HepG2 (cell line): ENCODE measurements around the gene CLDN18. TPM values are rescaled to one million over a fixed set of nuclear protein-coding genes. Genes with fewer than 3 reads are reported as not detected.

Source experiments
- ATAC-seq: fragments of 200-7000 bp; cut with Tn5 transposase; 3 replicates; pipeline ENCODE4 v1.9.1; 2020; ENCODE audit warnings: mild to moderate bottlenecking, moderate library complexity
- BruUV-seq: library from RNA; stranded (reverse); fragments of 400-500 nt; replicated peaks from 2 replicates; lab custom pipeline; 2021; lab: Mats Ljungman, UMichigan
- CTCF ChIA-PET: fragments of 300-600 bp; formaldehyde crosslinking; extraction: SDS; loops from one replicate; lab custom pipeline; 2021; ENCODE audit warnings: low total read pairs, inconsistent platforms, low intra/inter-chr PET ratio; lab: Yijun Ruan, JAX
- POLR2A ChIA-PET: fragments of 350-600 bp; sonication (Branson Sonifier 250); formaldehyde crosslinking; loops from one replicate; lab custom pipeline; 2020; ENCODE audit warnings: antibody characterized with exemption, inconsistent platforms; lab: Yijun Ruan, JAX
- DNase-seq: peaks from one replicate; pipeline ENCODE4 v3.0.0-alpha.2; 2015; ENCODE audit warnings: low spot score
- FAIRE-seq: peaks from 3 replicates; lab custom pipeline; 2011; peaks lifted over from hg19 to GRCh38; lab: Jason Lieb, UNC
- H2AFZ ChIP-seq: one replicate; pipeline ENCODE4 v1.6.1; 2011; ENCODE audit warnings: low read length, inconsistent platforms
- H3K27ac ChIP-seq: fragments of 300-600 bp; 3 replicates; pipeline ENCODE4 v1.8.0; 2011; ENCODE audit warnings: mixed run types, mild to moderate bottlenecking, mixed read lengths, low read length, inconsistent platforms; ENCODE audit not compliant: insufficient read depth; ENCODE audit errors: extremely low read length
- H3K27me3 ChIP-seq, 2 experiments: fragments of 200-600 bp in 1 of 2; 2 replicates in 1 of 2; 3 replicates in 1 of 2; pipeline versions ENCODE4 v1.6.0 to v1.8.0; 2011; ENCODE audit warnings: low read length in 2 of 2, mild to moderate bottlenecking in 2 of 2, moderate library complexity in 2 of 2, inconsistent platforms in 1 of 2; ENCODE audit not compliant: insufficient read depth in 2 of 2, control insufficient read depth in 1 of 2
- H3K36me3 ChIP-seq, 2 experiments: fragments of 200-600 bp in 1 of 2; replicated peaks in 1 of 2; 2 replicates in 1 of 2; 3 replicates in 1 of 2; pipeline versions ENCODE4 v1.5.1 to v1.8.0; 2011; ENCODE audit warnings: low read length in 2 of 2, inconsistent platforms in 1 of 2; ENCODE audit not compliant: insufficient read depth in 2 of 2, control insufficient read depth in 1 of 2
- H3K4me1 ChIP-seq: 2 replicates; pipeline ENCODE4 v1.5.1; 2012; ENCODE audit warnings: low read length, inconsistent platforms; ENCODE audit not compliant: insufficient read depth
- H3K4me2 ChIP-seq: 2 replicates; pipeline ENCODE4 v1.6.0; 2011; ENCODE audit warnings: low read depth, low read length, inconsistent platforms
- H3K4me3 ChIP-seq, 3 experiments: fragments of 200-600 bp in 1 of 3; sonication (generic), shearing (Covaris generic) in 1 of 3; replicated peaks in 1 of 3; 2 replicates each; pipeline ENCODE4 v1.5.1; 2011 to 2016; ENCODE audit warnings: low read length in 3 of 3, inconsistent platforms in 2 of 3, low read depth in 2 of 3, mild to moderate bottlenecking in 2 of 3, control low read depth in 1 of 3, mixed read lengths in 1 of 3; ENCODE audit not compliant: insufficient read depth in 1 of 3
- H3K79me2 ChIP-seq: one replicate; pipeline ENCODE4 v1.6.1; 2011; ENCODE audit warnings: low read length, inconsistent platforms; ENCODE audit not compliant: insufficient read depth
- H3K9ac ChIP-seq: 2 replicates; pipeline ENCODE4 v1.6.0; 2011; ENCODE audit warnings: mild to moderate bottlenecking, low read depth, low read length, inconsistent platforms; ENCODE audit not compliant: insufficient read depth
- H3K9me3 ChIP-seq: 2 replicates; pipeline ENCODE4 v1.5.1; 2012; ENCODE audit warnings: mild to moderate bottlenecking, low read length
- H4K20me1 ChIP-seq: 2 replicates; pipeline ENCODE4 v1.6.0; 2011; ENCODE audit warnings: inconsistent platforms, mild to moderate bottlenecking, low read length, moderate library complexity; ENCODE audit not compliant: insufficient read depth
- HNF1A ChIP-seq, 2 experiments: sonication (generic) in 1 of 2; formaldehyde crosslinking in 1 of 2; IDR thresholded peaks; 2 replicates each; pipeline versions ENCODE4 v1.4.0 to v1.6.1; 2016 to 2020; ENCODE audit warnings: borderline replicate concordance in 1 of 2, low read depth in 1 of 2, mild to moderate bottlenecking in 1 of 2, missing genetic modification reagents in 1 of 2
- HOXA3 ChIP-seq: sonication (generic); formaldehyde crosslinking; IDR thresholded peaks from 2 replicates; pipeline ENCODE4 v1.5.0; 2020; ENCODE audit warnings: missing genetic modification reagents
- PAX8 ChIP-seq: sonication (generic); formaldehyde crosslinking; IDR thresholded peaks from 2 replicates; pipeline ENCODE4 v1.8.0; 2022; ENCODE audit warnings: mild to moderate bottlenecking, missing genetic modification reagents, borderline replicate concordance
- ZBTB43 ChIP-seq: sonication (generic); formaldehyde crosslinking; conservative IDR thresholded peaks from 2 replicates; pipeline ENCODE4 v1.4.0; 2020; ENCODE audit warnings: missing genetic modification reagents
- ZNF460 ChIP-seq: sonication (generic); formaldehyde crosslinking; IDR thresholded peaks from 2 replicates; pipeline ENCODE4 v1.5.1; 2020; ENCODE audit warnings: missing genetic modification reagents, mild to moderate bottlenecking, borderline replicate concordance
- ZNF549 ChIP-seq: sonication (generic); formaldehyde crosslinking; IDR thresholded peaks from 2 replicates; pipeline ENCODE4 v1.5.0; 2020; ENCODE audit warnings: missing genetic modification reagents
- ZNF558 ChIP-seq: sonication (generic); formaldehyde crosslinking; IDR thresholded peaks from 2 replicates; pipeline ENCODE4 v1.9.0; 2022; ENCODE audit warnings: mild to moderate bottlenecking, missing genetic modification reagents, borderline replicate concordance
- ZNF563 ChIP-seq: sonication (generic); formaldehyde crosslinking; IDR thresholded peaks from 2 replicates; pipeline ENCODE4 v1.8.0; 2022; ENCODE audit warnings: mild to moderate bottlenecking, moderate library complexity, missing genetic modification reagents
- ZNF614 ChIP-seq: IDR thresholded peaks from 2 replicates; pipeline ENCODE4 v1.6.1; 2018; ENCODE audit warnings: missing biosample characterization, missing genetic modification reagents, inconsistent platforms, borderline replicate concordance
- ZNF674 ChIP-seq: sonication (generic); formaldehyde crosslinking; IDR thresholded peaks from 2 replicates; pipeline ENCODE4 v1.5.0; 2020; ENCODE audit warnings: low read depth, mild to moderate bottlenecking, missing genetic modification reagents
- ZNF75D ChIP-seq: sonication (generic); formaldehyde crosslinking; IDR thresholded peaks from 2 replicates; pipeline ENCODE4 v1.8.1; 2023; ENCODE audit warnings: missing genetic modification reagents, mild to moderate bottlenecking, borderline replicate concordance
- ZNF790 ChIP-seq: sonication (generic); formaldehyde crosslinking; IDR thresholded peaks from 2 replicates; pipeline ENCODE4 v1.8.0; 2022; ENCODE audit warnings: missing genetic modification reagents, mild to moderate bottlenecking, borderline replicate concordance
- ZSCAN30 ChIP-seq: sonication (generic); formaldehyde crosslinking; IDR thresholded peaks from 2 replicates; pipeline ENCODE4 v1.5.0; 2020; ENCODE audit warnings: mild to moderate bottlenecking, missing genetic modification reagents
- WGBS: methylation state at CpG from one replicate; pipeline ENCODE4 v1.1.6; 2017; ENCODE audit warnings: low lambda C conversion rate; 5-methylcytosine and 5-hydroxymethylcytosine counted together
- in situ Hi-C: cut with HindIII; loops from 2 replicates; pipeline ENCODE4 v1.10.0; 2017; ENCODE audit warnings: low pct_unique_long_range_greater_than_20kb; ENCODE audit not compliant: extremely low pct_ligation_motif_present
- intact Hi-C: fragments of 100-400 bp; cut with micrococcal nuclease; formaldehyde crosslinking; loops from one replicate; pipeline ENCODE4 v1.10.0; 2022; ENCODE audit not compliant: unreplicated experiment
- polyA plus RNA-seq, 8 experiments: library from polyadenylated mRNA; depleted of rRNA in 3 of 8; stranded (reverse) in 7 of 8; unstranded in 1 of 8; fragments of >200 nt; fragmentation: Illumina TruSeq in 4 of 8; extraction: Trizol in 4 of 8; gene quantifications; 2 replicates each; pipeline versions ENCODE4 v1.2.1 to v1.2.3, GENCODE V29; 2011 to 2016; ENCODE audit warnings: low read depth in 4 of 8, missing spikeins in 1 of 8, mixed read lengths in 1 of 8; ENCODE audit not compliant: insufficient read depth in 1 of 8
- total RNA-seq, 5 experiments: library from RNA; depleted of rRNA; stranded (reverse); fragments of >200 nt; fragmentation: Illumina TruSeq; extraction: Trizol; gene quantifications; 2 replicates each; pipeline ENCODE4 v1.2.3, GENCODE V29; 2016; ENCODE audit warnings: low read depth in 1 of 5

The CLDN18 gene
- total and polyA plus RNA-seq, 2 of the 13 experiments (the other 11 are each of a cell fraction or from before 2014, with no cell fraction given), result not detected

- H3K27ac ChIP-seq, result no peak overlapping the region
- H4K20me1 ChIP-seq, result no peaks in the 10 kb centered on the region
- intact Hi-C loops, result no loop called here
- H2AFZ ChIP-seq, result no peak overlapping the region
- in situ Hi-C loops, result no loop called here
- H3K9ac ChIP-seq, result no peak overlapping the region
- ATAC-seq (no peak), DNase-seq (no peak), FAIRE-seq (no peak)
- no peak overlapping the region for H3K4me2 ChIP-seq
- 68% methylated on average over 3 of the region's 3 CpGs for WGBS
- no peak overlapping the region for H3K4me3 ChIP-seq
- H3K27me3 ChIP-seq, result no peaks in the 10 kb centered on the region
- BruUV-seq, result no TSS peak
- H3K36me3 ChIP-seq, result no peaks in the 10 kb centered on the region
- H3K4me1 ChIP-seq, result no peaks in the 10 kb centered on the region
- no peaks in the 10 kb centered on the region for H3K79me2 ChIP-seq
- TF ChIP-seq ZNF563 (CRISPR knock-in tag) (no peak), ZNF790 (CRISPR knock-in tag) (no peak), HOXA3 (no peak)
- no peaks in the 10 kb centered on the region for H3K9me3 ChIP-seq
- ChIA-PET POLR2A (no interaction called here), CTCF (no interaction called here)
These were observed 36.1 kb downstream of the CLDN18 start for GRCh38 chr3:138046085-138046484.

- no peaks in the 10 kb centered on the region for H3K79me2 ChIP-seq
- TF ChIP-seq ZNF549 (CRISPR knock-in tag) (no peak), HNF1A (IDR thresholded peaks at IDR 0.05; ENCODE audit: low read depth) (no peak), HNF1A (CRISPR knock-in tag; IDR thresholded peaks at IDR 0.05; ENCODE audit: borderline replicate concordance) (no peak), ZNF75D (no peak), ZNF614 (CRISPR knock-in tag) (no peak), PAX8 (CRISPR knock-in tag) (no peak), ZSCAN30 (CRISPR knock-in tag) (no peak), ZNF460 (CRISPR knock-in tag) (no peak), ZNF558 (no peak), ZNF674 (CRISPR knock-in tag) (no peak), ZBTB43 (CRISPR knock-in tag) (no peak)
These were observed 37.0 kb downstream of the CLDN18 start for GRCh38 chr3:138046955-138047354.

More at GRCh38 chr3:138046955-138047354, 37.0 kb downstream of the CLDN18 start:
- H3K27me3 ChIP-seq, result no peaks in the 10 kb centered on the region
- WGBS, result 69% methylated on average over 3 of the region's 3 CpGs
- H3K4me3 ChIP-seq, result no peak overlapping the region
- ChIA-PET CTCF (no interaction called here), POLR2A (no interaction called here)
- no peaks in the 10 kb centered on the region for H3K36me3 ChIP-seq
- in situ Hi-C loops, result no loop called here
- H2AFZ ChIP-seq, result no peak overlapping the region
- intact Hi-C loops, result no loop called here
- DNase-seq (no peak), FAIRE-seq (no peak), ATAC-seq (no peak)
- no peaks in the 10 kb centered on the region for H3K4me1 ChIP-seq
- H3K9ac ChIP-seq, result no peak overlapping the region
- no peaks in the 10 kb centered on the region for H3K9me3 ChIP-seq
- no peak overlapping the region for H3K4me2 ChIP-seq
- no peaks in the 10 kb centered on the region for H4K20me1 ChIP-seq
- no TSS peak for BruUV-seq
- H3K27ac ChIP-seq, result no peak overlapping the region
